ENCODE results near the gene GNG12.

The GNG12 gene

DNA sequence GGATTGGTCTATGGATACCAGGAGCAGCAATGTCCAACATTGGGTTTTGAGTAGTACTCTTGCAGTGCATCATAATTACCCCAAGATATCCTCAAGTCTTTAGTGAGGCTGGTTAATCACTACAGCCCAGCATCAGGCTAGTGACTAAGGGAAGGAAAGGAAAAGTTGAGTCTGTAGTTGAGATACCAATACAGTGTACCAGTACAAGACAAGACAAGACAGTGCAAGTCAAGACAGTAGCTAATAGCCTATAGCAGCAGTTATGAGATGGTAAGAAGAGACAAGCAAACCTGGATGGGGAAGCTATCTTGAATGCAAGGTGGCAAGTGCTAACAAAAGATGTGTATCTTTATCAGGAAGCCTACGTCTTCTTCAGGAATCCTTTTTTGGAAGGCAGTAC lies 13.3 kb upstream of the GNG12 start:
- H3K9me2 ChIP-seq (replicated peaks; ENCODE audit: insufficient read depth, low read length), result no peaks in the 10 kb centered on the region
- no peak overlapping the region for H3K4me2 ChIP-seq (ENCODE audit: low read depth, low read length, poor library complexity, severe bottlenecking)
- no peaks in the 10 kb centered on the region for H3K36me3 ChIP-seq (ENCODE audit: low read length)
- TF ChIP-seq EZH2phosphoT487 (conservative IDR thresholded peaks at IDR 0.05; ENCODE audit: low read length), result no peak
- TF ChIP-seq, protein P1, sequence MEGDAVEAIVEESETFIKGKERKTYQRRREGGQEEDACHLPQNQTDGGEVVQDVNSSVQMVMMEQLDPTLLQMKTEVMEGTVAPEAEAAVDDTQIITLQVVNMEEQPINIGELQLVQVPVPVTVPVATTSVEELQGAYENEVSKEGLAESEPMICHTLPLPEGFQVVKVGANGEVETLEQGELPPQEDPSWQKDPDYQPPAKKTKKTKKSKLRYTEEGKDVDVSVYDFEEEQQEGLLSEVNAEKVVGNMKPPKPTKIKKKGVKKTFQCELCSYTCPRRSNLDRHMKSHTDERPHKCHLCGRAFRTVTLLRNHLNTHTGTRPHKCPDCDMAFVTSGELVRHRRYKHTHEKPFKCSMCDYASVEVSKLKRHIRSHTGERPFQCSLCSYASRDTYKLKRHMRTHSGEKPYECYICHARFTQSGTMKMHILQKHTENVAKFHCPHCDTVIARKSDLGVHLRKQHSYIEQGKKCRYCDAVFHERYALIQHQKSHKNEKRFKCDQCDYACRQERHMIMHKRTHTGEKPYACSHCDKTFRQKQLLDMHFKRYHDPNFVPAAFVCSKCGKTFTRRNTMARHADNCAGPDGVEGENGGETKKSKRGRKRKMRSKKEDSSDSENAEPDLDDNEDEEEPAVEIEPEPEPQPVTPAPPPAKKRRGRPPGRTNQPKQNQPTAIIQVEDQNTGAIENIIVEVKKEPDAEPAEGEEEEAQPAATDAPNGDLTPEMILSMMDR (IDR thresholded peaks at IDR 0.05; ENCODE audit: insufficient read depth, low read length, poor library complexity, severe bottlenecking), result no peak
- H3K9ac ChIP-seq (ENCODE audit: low read length), result no peak overlapping the region
- 0 out of 2 replicates have a peak, but pooled peaks cover 3% of the 10 kb centered on the region for H4K20me1 ChIP-seq (ENCODE audit: low read depth, low read length)
- no peak overlapping the region for H2AFZ ChIP-seq (ENCODE audit: low read depth, low read length, severe bottlenecking)
- no peaks in the 10 kb centered on the region for H3K27me3 ChIP-seq (ENCODE audit: low read length)
- H3F3A ChIP-seq (ENCODE audit: insufficient read depth), result no peaks in the 10 kb centered on the region
- no peaks in the 10 kb centered on the region for H3K9me3 ChIP-seq (ENCODE audit: insufficient read depth, low read length)
- no peak overlapping the region for H3K27ac ChIP-seq (ENCODE audit: low read depth, low read length)
- H3K4me3 ChIP-seq (ENCODE audit: insufficient read depth, low read length, poor library complexity, severe bottlenecking), result no peak overlapping the region
- no peaks in the 10 kb centered on the region for H3K79me2 ChIP-seq (ENCODE audit: insufficient read depth, low read length)

DNA sequence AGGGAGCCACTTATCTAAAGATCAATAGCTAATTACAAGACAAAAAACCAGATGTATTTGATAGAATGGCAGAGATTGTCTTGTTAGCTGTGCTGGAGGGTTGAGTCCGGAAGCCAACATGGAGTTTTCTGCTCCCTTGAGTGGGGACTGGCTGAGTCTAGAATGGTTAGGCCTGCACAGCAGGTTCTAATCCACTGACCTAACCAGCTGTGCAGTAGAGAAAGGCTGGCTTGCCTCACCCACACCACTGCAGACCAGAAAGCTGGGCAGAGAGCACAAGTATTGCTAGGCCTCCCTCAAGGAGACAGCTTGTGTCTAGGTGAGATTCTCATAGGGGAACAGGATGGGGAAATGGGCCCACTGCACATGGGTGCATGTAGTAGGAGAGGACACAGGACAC lies 11.7 kb upstream of the GNG12 start:
- H3K27ac ChIP-seq (ENCODE audit: low read depth, low read length), result no peak overlapping the region
- H2AFZ ChIP-seq (ENCODE audit: low read depth, low read length, severe bottlenecking), result no peak overlapping the region

DNA sequence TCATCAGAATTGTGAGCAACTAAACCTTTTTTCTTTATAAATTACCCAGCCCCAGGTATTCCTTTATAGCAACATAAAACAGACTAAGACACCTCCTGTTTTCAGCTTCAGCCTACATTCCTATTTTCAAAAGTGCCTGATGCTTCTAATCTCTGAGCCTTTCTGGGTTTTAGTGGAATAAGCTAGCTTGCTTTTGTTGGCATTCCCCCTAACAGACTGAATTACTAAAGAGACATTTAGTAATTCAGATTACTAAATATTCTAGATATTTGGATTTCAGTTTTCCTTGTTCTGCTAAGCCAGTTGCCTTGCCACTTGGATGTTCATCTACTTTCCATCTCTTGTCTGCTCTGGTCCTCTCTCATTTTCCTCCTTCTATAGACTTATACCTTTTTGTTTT lies 10.5 kb upstream of the GNG12 start:
- Histone ChIP-seq H3K4me3 (ENCODE audit: insufficient read depth, low read length, poor library complexity, severe bottlenecking) (no peak overlapping the region), H3K9me2 (replicated peaks; ENCODE audit: insufficient read depth, low read length) (no peaks in the 10 kb centered on the region), H3K79me2 (ENCODE audit: insufficient read depth, low read length) (no peaks in the 10 kb centered on the region), H2AFZ (ENCODE audit: low read depth, low read length, severe bottlenecking) (no peak overlapping the region), H3K27me3 (ENCODE audit: low read length) (no peaks in the 10 kb centered on the region), H3K27ac (ENCODE audit: low read depth, low read length) (no peak overlapping the region), H3K36me3 (ENCODE audit: low read length) (no peaks in the 10 kb centered on the region), H3K9me3 (ENCODE audit: insufficient read depth, low read length) (no peaks in the 10 kb centered on the region), H3K9ac (ENCODE audit: low read length) (no peak overlapping the region), H3K4me2 (ENCODE audit: low read depth, low read length, poor library complexity, severe bottlenecking) (no peak overlapping the region), H4K20me1 (ENCODE audit: low read depth, low read length) (0 out of 2 replicates have a peak, but pooled peaks cover 3% of the 10 kb centered on the region), H3F3A (ENCODE audit: insufficient read depth) (no peaks in the 10 kb centered on the region)
- TF ChIP-seq, protein P1 (IDR thresholded peaks at IDR 0.05; ENCODE audit: insufficient read depth, low read length, poor library complexity, severe bottlenecking), result no peak
- TF ChIP-seq EZH2phosphoT487 (conservative IDR thresholded peaks at IDR 0.05; ENCODE audit: low read length), result no peak

More for the DNA sequence above, 11.7 kb upstream of the GNG12 start:
- Histone ChIP-seq H3K4me3 (ENCODE audit: insufficient read depth, low read length, poor library complexity, severe bottlenecking) (no peak overlapping the region), H3F3A (ENCODE audit: insufficient read depth) (no peaks in the 10 kb centered on the region), H3K4me2 (ENCODE audit: low read depth, low read length, poor library complexity, severe bottlenecking) (no peak overlapping the region), H3K9me3 (ENCODE audit: insufficient read depth, low read length) (no peaks in the 10 kb centered on the region), H4K20me1 (ENCODE audit: low read depth, low read length) (0 out of 2 replicates have a peak, but pooled peaks cover 3% of the 10 kb centered on the region), H3K36me3 (ENCODE audit: low read length) (no peaks in the 10 kb centered on the region), H3K9me2 (replicated peaks; ENCODE audit: insufficient read depth, low read length) (no peaks in the 10 kb centered on the region), H3K9ac (ENCODE audit: low read length) (no peak overlapping the region), H3K27me3 (ENCODE audit: low read length) (no peaks in the 10 kb centered on the region), H3K79me2 (ENCODE audit: insufficient read depth, low read length) (no peaks in the 10 kb centered on the region)
- no peak for TF ChIP-seq EZH2phosphoT487 (conservative IDR thresholded peaks at IDR 0.05; ENCODE audit: low read length)
- TF ChIP-seq, protein P1 (IDR thresholded peaks at IDR 0.05; ENCODE audit: insufficient read depth, low read length, poor library complexity, severe bottlenecking), result no peak

Data from SU-DHL-6 (cell line).